Caco-2 (cell line): Measurements from ENCODE around the gene NELFA. TPM values are rescaled to one million over a fixed set of nuclear protein-coding genes. Genes with fewer than 3 reads are reported as not detected.

Experiments used
- BruUV-seq: library from RNA; stranded (reverse); fragments of 400-500 nt; replicated peaks from 2 replicates; lab custom pipeline; 2021; lab: Mats Ljungman, UMichigan
- CTCF ChIA-PET: fragments of 300-600 bp; sonication (Branson Sonifier 250); formaldehyde crosslinking; loops from one replicate; lab custom pipeline; 2022; ENCODE audit warnings: antibody characterized with exemption; lab: Charles Lee
- POLR2A ChIA-PET: fragments of 300-600 bp; sonication (Branson Sonifier 250); formaldehyde crosslinking; loops from one replicate; lab custom pipeline; 2022; ENCODE audit warnings: antibody characterized with exemption; lab: Charles Lee
- DNase-seq, 2 experiments: peaks; one replicate each; pipeline versions ENCODE4 v3.0.0 to v3.0.0-alpha.2; 2020 to 2022
- H3K27me3 ChIP-seq: replicated peaks from 2 replicates; pipeline ENCODE4 v1.6.0; 2011; ENCODE audit warnings: low read length; ENCODE audit not compliant: control insufficient read depth, insufficient read depth
- H3K36me3 ChIP-seq: 2 replicates; pipeline ENCODE4 v1.5.1; 2011; ENCODE audit warnings: low read length; ENCODE audit not compliant: control insufficient read depth, insufficient read depth
- H3K4me1 ChIP-seq: fragments of 250-450 bp; sonication (Bioruptor Pico); 2 replicates; pipeline ENCODE4 v1.5.1; 2020; ENCODE audit warnings: mild to moderate bottlenecking
- H3K4me3 ChIP-seq: 2 replicates; pipeline ENCODE4 v1.5.1; 2011; ENCODE audit warnings: low read depth, mild to moderate bottlenecking, control low read depth, low read length
- H3K9me3 ChIP-seq: fragments of 250-450 bp; sonication (Bioruptor Pico); 2 replicates; pipeline ENCODE4 v1.5.1; 2020; ENCODE audit warnings: mild to moderate bottlenecking, moderate library complexity
- H3K27ac Mint-ChIP-seq: one replicate; pipeline ENCODE4 v1.8.0; 2022; ENCODE audit warnings: mixed read lengths; ENCODE audit not compliant: unreplicated experiment
- H3K27me3 Mint-ChIP-seq: one replicate; pipeline ENCODE4 v1.8.0; 2022; ENCODE audit warnings: mixed read lengths; ENCODE audit not compliant: insufficient read depth, unreplicated experiment
- H3K36me3 Mint-ChIP-seq: one replicate; pipeline ENCODE4 v1.8.0; 2022; ENCODE audit warnings: mild to moderate bottlenecking, mixed read lengths; ENCODE audit not compliant: insufficient read depth, unreplicated experiment
- H3K4me1 Mint-ChIP-seq: one replicate; pipeline ENCODE4 v1.8.0; 2022; ENCODE audit warnings: low read depth, mixed read lengths; ENCODE audit not compliant: unreplicated experiment
- H3K4me3 Mint-ChIP-seq: one replicate; pipeline ENCODE4 v1.8.0; 2022; ENCODE audit warnings: mild to moderate bottlenecking, moderate library complexity, mixed read lengths; ENCODE audit not compliant: unreplicated experiment
- H3K9me3 Mint-ChIP-seq: one replicate; pipeline ENCODE4 v1.8.0; 2022; ENCODE audit warnings: mixed read lengths; ENCODE audit not compliant: unreplicated experiment
- CTCF ChIP-seq, 2 experiments: fragments of 200-600 bp in 1 of 2; IDR thresholded peaks; 1 replicate in 1 of 2; 2 replicates in 1 of 2; pipeline versions ENCODE4 v1.5.1 to v1.8.0; 2011 to 2022; ENCODE audit warnings: antibody characterized with exemption in 1 of 2, control low read depth in 1 of 2, inconsistent platforms in 1 of 2, low read depth in 1 of 2, low read length in 1 of 2, mild to moderate bottlenecking in 1 of 2, moderate library complexity in 1 of 2; ENCODE audit not compliant: insufficient read depth in 1 of 2, severe bottlenecking in 1 of 2, unreplicated experiment in 1 of 2
- intact Hi-C: fragments of 100-400 bp; cut with micrococcal nuclease; formaldehyde crosslinking; loops from one replicate; pipeline ENCODE4 v1.10.0; 2022; ENCODE audit not compliant: unreplicated experiment
- total RNA-seq: library from RNA; stranded (reverse); gene quantifications from 2 replicates; pipeline ENCODE4 v1.2.3, GENCODE V29; 2022

NELFA gene
- total RNA-seq, 1 experiment from 2014 or later: 53.0 TPM

DNA sequence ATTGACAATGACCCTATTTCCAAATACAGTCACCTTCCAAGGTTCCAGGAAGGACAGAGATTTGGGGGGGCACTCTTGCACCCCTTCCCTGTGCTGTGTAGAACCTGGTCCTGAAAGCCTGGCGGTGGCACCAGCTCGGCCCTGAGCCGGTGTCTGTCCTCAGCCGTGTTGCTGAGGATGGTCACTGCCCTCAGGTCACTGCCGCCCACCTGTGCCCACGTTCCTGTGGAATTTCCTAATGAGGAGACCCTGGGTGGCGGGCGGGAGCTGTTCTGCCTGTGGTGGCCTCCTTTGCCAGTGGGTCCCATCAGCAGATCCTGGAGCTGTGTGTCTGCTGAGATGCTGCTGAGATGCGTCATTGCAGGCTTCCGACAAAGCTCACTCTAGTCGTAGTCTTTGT lies 32.9 kb downstream of the NELFA start:
- H3K27me3 Mint-ChIP-seq: no peaks in the 10 kb centered on the region
- no peak overlapping the region for H3K27ac Mint-ChIP-seq
- no peaks in the 10 kb centered on the region for H3K4me1 Mint-ChIP-seq
- DNase-seq: no peak
- Histone ChIP-seq H3K4me3 (no peak overlapping the region), H3K9me3 (no peaks in the 10 kb centered on the region), H3K27me3 (no peaks in the 10 kb centered on the region), H3K36me3 (peaks cover 3% of the 10 kb centered on the region), H3K4me1 (no peaks in the 10 kb centered on the region)
- intact Hi-C loops: no loop called here
- peaks cover 94% of the 10 kb centered on the region for H3K36me3 Mint-ChIP-seq
- H3K9me3 Mint-ChIP-seq: no peaks in the 10 kb centered on the region
- no peak overlapping the region for H3K4me3 Mint-ChIP-seq
- no TSS peak for BruUV-seq
- POLR2A ChIA-PET: no interaction called here
- CTCF ChIA-PET: no interaction called here
- no peak for TF ChIP-seq CTCF (IDR thresholded peaks at IDR 0.05; ENCODE audit: insufficient read depth in 1 of 2, low read depth in 1 of 2, low read length in 1 of 2, severe bottlenecking in 1 of 2, unreplicated experiment in 1 of 2)

GRCh38 chr4:1975391-1975801 lies 33.4 kb downstream of the NELFA start:
- Mint-ChIP-seq H3K27me3 (no peaks in the 10 kb centered on the region), H3K4me1 (no peaks in the 10 kb centered on the region), H3K4me3 (no peak overlapping the region), H3K27ac (peak overlapping the region; percentile 29), H3K9me3 (no peaks in the 10 kb centered on the region), H3K36me3 (peaks cover 94% of the 10 kb centered on the region)
- no peak for DNase-seq
- H3K9me3 ChIP-seq: no peaks in the 10 kb centered on the region
- no peaks in the 10 kb centered on the region for H3K27me3 ChIP-seq
- H3K4me3 ChIP-seq: no peak overlapping the region
- H3K36me3 ChIP-seq: peaks cover 3% of the 10 kb centered on the region
- POLR2A ChIA-PET: no interaction called here
- CTCF ChIA-PET: no interaction called here
- intact Hi-C loops: no loop called here
- H3K4me1 ChIP-seq: no peaks in the 10 kb centered on the region
- no peak for TF ChIP-seq CTCF (IDR thresholded peaks at IDR 0.05; ENCODE audit: insufficient read depth in 1 of 2, low read depth in 1 of 2, low read length in 1 of 2, severe bottlenecking in 1 of 2, unreplicated experiment in 1 of 2)
- BruUV-seq: no TSS peak

GRCh38 chr4:1974840-1975239 lies 33.9 kb downstream of the NELFA start:
- intact Hi-C loops: no loop called here
- CTCF ChIA-PET: no interaction called here
- H3K36me3 ChIP-seq: peaks cover 3% of the 10 kb centered on the region
- no TSS peak for BruUV-seq
- no peaks in the 10 kb centered on the region for H3K27me3 ChIP-seq
- no peak overlapping the region for H3K4me3 ChIP-seq
- peaks cover 94% of the 10 kb centered on the region for H3K36me3 Mint-ChIP-seq
- H3K4me1 ChIP-seq: no peaks in the 10 kb centered on the region
- no peak for DNase-seq
- no peak for TF ChIP-seq CTCF (IDR thresholded peaks at IDR 0.05; ENCODE audit: insufficient read depth in 1 of 2, low read depth in 1 of 2, low read length in 1 of 2, severe bottlenecking in 1 of 2, unreplicated experiment in 1 of 2)
- no peaks in the 10 kb centered on the region for H3K9me3 Mint-ChIP-seq
- H3K4me3 Mint-ChIP-seq: no peak overlapping the region
- no peaks in the 10 kb centered on the region for H3K9me3 ChIP-seq
- no peak overlapping the region for H3K27ac Mint-ChIP-seq
- no peaks in the 10 kb centered on the region for H3K4me1 Mint-ChIP-seq
- POLR2A ChIA-PET: no interaction called here
- H3K27me3 Mint-ChIP-seq: no peaks in the 10 kb centered on the region
